PFSK-1 (cell line): ENCODE data around the gene TP53.

Experiments
- TAF1 ChIP-seq: IDR thresholded peaks from 2 replicates; pipeline ENCODE4 v1.6.1; 2012; ENCODE audit warnings: low read length, control low read depth, borderline replicate concordance; ENCODE audit not compliant: insufficient read depth
- TF ChIP-seq, protein P1 (sequence below), 2 experiments: IDR thresholded peaks; 2 replicates each; pipeline versions ENCODE4 v1.6.1 to v1.8.0; 2011 to 2012; ENCODE audit warnings: low read depth in 2 of 2, low read length in 2 of 2, control low read depth in 1 of 2, inconsistent platforms in 1 of 2, mild to moderate bottlenecking in 1 of 2, moderate library complexity in 1 of 2; ENCODE audit not compliant: insufficient read depth in 1 of 2

DNA sequence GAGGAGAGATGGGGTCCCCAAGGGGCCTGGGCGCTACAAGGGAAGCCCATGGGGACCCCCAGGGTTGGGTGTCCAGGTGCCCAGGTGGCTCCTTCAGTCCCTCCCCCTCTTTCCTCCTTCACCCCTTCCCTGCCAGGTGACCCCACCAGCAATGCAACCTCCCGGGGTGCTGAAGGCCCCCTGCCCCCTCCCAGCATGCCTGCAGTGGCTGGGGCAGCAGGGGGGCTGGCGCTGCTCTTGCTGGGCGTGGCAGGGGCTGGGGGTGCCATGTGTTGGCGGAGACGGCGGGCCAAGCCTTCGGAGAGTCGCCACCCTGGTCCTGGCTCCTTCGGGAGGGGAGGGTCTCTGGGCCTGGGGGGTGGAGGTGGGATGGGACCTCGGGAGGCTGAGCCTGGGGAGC lies 21.7 kb upstream of the TP53 start:
- TF ChIP-seq, protein P1, sequence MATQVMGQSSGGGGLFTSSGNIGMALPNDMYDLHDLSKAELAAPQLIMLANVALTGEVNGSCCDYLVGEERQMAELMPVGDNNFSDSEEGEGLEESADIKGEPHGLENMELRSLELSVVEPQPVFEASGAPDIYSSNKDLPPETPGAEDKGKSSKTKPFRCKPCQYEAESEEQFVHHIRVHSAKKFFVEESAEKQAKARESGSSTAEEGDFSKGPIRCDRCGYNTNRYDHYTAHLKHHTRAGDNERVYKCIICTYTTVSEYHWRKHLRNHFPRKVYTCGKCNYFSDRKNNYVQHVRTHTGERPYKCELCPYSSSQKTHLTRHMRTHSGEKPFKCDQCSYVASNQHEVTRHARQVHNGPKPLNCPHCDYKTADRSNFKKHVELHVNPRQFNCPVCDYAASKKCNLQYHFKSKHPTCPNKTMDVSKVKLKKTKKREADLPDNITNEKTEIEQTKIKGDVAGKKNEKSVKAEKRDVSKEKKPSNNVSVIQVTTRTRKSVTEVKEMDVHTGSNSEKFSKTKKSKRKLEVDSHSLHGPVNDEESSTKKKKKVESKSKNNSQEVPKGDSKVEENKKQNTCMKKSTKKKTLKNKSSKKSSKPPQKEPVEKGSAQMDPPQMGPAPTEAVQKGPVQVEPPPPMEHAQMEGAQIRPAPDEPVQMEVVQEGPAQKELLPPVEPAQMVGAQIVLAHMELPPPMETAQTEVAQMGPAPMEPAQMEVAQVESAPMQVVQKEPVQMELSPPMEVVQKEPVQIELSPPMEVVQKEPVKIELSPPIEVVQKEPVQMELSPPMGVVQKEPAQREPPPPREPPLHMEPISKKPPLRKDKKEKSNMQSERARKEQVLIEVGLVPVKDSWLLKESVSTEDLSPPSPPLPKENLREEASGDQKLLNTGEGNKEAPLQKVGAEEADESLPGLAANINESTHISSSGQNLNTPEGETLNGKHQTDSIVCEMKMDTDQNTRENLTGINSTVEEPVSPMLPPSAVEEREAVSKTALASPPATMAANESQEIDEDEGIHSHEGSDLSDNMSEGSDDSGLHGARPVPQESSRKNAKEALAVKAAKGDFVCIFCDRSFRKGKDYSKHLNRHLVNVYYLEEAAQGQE (IDR thresholded peaks at IDR 0.05; ENCODE audit: insufficient read depth in 1 of 2, low read depth in 2 of 2, low read length in 2 of 2), result no peak
- no peak for TF ChIP-seq TAF1
